GM18517 (cell line): ENCODE data around the gene PRSS36.
"Not testable (repeated sequence)": the region's sequence is repeated elsewhere in the genome, so short reads cannot be mapped to it uniquely, and the experiment has no call there.

Experiments
- ATAC-seq: cut with Tn5 transposase; IDR thresholded peaks from one replicate; pipeline ENCODE4 v1.9.1; 2021; ENCODE audit warnings: mild to moderate bottlenecking, moderate library complexity; ENCODE audit not compliant: unreplicated experiment

PRSS36 gene

GRCh38 chr16:31149894-31150890 is at the start of gene PRSS36:
TSS of gene PRSS36 (minus strand) at chr16:31150066. CDS start at chr16:31150035, 31 bp downstream.
- ATAC-seq = no peak

DNA sequence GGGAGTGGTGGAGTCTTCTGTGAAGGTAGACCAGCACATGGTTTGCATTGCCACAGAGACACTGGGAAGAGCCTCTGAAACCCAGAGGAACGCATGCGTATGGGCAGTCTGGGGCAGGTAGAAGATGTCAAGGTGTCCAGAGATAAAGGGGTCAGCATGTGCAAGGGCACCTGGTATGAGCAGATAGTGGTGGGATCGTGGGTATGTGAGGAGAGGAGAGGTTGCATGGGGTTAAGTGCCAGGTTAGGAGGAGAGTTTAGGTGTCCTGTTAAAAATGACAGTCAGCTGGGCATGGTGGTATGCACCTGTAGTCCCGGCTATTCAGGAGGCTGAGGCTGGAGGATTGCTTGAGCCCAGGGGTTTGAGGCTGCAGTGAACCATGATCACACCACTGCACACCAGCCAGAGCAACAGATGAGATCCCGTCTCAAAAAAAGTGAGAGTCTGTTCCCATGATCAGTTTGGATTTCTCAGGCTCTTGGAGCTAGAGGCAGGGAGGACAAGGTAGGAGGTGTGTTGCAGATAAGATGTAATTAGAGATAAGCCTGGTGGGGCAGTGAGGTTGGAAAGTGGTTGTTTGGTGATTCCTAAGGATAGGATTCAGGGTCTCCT is 49.7 kb upstream of the PRSS36 start:
- no peak for ATAC-seq

DNA sequence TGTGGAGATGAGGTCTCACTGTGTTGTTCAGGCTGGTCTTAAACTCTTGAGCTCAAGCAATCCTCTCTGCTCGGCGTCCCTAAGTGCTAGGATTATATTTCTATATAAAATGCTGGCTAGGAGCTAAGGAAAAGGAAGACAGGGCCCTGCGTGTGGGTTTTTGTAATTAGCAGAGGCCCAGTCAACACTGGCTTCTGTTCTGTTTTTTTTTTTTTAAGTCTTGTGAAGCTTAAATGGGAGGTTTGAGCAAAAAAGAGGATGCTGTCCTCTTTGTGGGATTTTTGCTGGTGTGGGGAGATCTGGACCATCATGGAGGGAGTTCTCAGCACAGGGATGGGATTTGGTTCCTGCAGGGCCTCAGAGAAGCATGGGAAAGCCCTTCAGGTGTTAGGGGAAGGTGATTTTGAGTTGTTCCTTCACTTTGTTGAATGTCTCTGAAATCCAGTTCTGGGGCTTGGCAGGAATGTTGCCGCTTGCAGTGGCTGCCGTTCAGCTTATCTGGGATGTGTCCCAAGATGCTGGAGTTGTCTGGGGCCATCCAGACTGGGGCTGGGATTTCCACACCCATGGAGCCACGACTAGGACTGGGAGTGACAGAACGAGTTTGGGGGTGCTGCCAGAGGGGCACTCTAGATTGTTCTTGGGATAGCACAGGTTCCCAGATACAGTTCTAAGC is 48.5 kb upstream of the PRSS36 start:
- no peak for ATAC-seq

GRCh38 chr16:31196324-31197088 is 46.6 kb upstream of the PRSS36 start:
- no peak for ATAC-seq

DNA sequence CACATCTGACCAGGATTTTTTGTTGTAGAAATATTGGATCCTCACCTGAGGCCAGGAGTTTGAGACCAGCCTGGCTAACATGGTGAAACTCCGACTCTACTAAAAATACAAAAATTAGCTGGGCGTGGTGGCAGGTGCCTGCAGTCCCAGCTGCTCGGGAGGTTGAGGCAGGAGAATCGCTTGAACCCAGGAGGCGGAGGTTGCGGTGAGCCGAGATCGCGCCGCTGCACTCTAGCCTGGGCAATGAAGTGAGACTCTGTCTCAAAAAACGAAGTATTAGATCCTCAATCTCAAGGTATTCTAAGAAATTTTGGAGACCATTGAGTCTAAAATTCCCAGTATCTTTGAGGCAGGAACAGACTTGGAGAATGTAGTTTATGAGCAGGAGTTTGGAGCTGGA is 46.0 kb upstream of the PRSS36 start:
- ATAC-seq = not testable (repeated sequence)

DNA sequence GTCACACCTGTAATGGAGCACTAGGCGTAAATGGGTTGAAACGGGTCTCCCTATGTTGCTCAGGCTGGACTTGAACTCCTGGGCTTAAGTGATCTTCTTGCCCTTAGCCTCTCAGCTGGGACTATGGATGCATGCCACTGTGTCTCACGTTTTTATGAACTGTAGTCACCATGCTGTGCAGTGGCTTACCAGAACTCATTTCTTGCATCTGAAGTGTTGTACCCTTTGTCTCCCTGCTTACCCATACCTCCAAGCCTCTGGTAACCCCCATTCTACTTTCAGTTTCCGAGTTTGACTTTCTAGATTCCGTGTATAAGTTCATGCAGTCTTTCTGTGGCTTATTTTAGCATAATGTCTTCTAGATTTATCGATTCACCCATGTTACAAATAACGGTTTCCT is 45.0 kb upstream of the PRSS36 start:
- ATAC-seq = no peak

- ATAC-seq = no peak
These were observed 44.0 kb upstream of the PRSS36 start for GRCh38 chr16:31193874-31194273.

DNA sequence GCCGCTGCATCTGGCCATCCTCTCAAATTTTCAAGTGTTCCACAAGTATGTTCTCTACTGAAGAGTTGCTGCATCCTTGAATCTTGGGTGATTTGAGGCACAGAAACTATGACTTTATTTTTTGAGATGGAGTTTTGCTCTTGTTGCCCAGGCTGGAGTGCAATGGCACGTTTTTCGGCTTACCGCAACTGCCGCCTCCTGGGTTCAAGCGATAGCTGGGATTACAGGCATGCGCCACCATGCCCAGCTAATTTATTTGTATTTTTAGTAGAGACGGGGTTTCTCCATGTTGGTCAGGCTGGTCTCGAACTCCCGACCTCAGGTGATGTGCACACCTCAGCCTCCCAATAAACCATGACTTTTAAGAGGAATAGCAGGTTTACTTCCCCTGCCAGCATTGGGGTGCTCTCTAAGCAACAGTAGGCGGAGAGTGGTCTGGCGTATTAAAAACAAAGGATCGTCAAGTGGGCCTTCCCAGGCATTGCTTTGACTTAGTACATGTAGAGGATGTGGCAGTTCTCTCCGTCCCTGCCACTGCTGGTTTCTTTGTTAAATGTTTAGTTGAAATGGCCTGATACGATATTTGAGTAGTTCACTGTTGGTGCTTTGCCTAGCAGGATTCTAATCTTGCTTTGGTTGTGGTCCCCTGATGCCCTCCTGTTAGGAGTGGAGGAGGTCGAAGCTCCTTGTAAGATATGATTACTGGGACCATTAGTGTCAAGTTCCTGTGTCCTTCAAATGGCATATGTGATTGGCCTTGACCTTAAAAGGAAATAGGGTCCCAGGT is 43.2 kb upstream of the PRSS36 start:
- ATAC-seq = no peak

DNA sequence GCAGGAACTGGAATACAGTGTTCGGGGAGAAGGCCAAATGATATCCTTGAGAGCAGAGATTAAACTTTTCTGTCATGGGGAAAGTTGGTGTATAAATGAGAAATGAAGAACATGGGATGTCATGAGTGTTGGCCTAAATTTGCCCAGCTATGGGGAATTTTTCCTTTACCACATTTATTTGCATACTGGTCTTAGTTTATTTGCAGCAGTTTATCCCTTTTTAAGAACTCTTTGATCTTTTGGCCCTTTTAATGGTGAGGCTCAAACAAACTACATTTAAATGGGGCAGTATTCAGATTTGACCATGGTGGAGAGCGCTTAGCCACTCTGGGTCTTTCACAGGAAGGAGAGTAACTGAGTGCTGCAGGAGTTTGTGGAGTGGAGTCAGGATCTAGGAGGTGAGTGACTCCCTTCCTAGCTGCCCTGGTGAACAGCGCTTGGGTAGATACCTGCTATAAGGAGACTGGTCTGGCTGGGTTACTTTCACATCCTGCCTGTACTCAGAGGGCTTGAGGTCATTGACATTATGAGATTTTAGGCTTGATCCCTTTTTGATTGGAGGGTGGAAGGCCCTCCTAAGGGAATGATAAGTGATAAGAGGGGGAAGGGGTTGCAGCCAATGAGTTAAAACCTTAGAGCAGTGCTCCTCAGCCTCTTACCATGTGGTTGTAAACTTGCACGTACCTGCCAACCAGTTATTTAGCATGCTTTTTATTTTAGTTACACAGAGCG is 42.0 kb upstream of the PRSS36 start:
- no peak for ATAC-seq

DNA sequence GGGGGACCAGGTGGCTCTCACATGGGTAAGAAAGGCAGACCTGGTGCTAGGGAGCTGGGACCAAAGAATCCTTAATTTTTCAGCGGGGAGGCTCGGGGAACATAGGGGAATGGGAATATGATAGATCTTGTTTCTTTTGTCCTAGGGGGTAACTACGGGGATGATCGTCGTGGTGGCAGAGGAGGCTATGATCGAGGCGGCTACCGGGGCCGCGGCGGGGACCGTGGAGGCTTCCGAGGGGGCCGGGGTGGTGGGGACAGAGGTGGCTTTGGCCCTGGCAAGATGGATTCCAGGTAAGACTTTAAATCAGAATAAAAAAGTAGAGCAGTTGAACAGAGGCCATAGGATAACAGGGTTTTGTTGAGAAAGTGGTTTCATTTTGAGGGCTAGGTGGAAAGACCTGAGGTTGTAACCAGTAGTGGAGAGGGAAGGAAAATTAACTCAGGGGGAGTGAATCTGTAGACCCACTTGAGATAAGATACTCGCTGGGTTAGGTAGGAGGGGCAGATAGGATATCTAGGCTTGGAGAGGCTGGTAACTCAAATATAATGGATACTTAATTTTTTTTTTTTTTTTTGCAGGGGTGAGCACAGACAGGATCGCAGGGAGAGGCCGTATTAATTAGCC is 41.1 kb upstream of the PRSS36 start:
- no peak for ATAC-seq

- no peak for ATAC-seq
These were observed 40.2 kb upstream of the PRSS36 start for GRCh38 chr16:31190061-31190460.

- ATAC-seq = no peak
These were observed 39.5 kb upstream of the PRSS36 start for GRCh38 chr16:31189412-31189778.

- no peak for ATAC-seq
These were observed 38.9 kb upstream of the PRSS36 start for GRCh38 chr16:31188450-31189411.

GRCh38 chr16:31187808-31188189 is 37.9 kb upstream of the PRSS36 start:
- no peak for ATAC-seq

GRCh38 chr16:31186930-31187807 is 37.3 kb upstream of the PRSS36 start:
- ATAC-seq = no peak

- no peak for ATAC-seq
These were observed 36.3 kb upstream of the PRSS36 start for GRCh38 chr16:31186176-31186575.

GRCh38 chr16:31185339-31185738 is 35.5 kb upstream of the PRSS36 start:
- ATAC-seq = no peak
